ENCODE data around the gene SLC28A1.
"Not testable (repeated sequence)": the region's sequence is repeated elsewhere in the genome, so short reads cannot be mapped to it uniquely, and the experiment has no call there.

Gene SLC28A1

DNA sequence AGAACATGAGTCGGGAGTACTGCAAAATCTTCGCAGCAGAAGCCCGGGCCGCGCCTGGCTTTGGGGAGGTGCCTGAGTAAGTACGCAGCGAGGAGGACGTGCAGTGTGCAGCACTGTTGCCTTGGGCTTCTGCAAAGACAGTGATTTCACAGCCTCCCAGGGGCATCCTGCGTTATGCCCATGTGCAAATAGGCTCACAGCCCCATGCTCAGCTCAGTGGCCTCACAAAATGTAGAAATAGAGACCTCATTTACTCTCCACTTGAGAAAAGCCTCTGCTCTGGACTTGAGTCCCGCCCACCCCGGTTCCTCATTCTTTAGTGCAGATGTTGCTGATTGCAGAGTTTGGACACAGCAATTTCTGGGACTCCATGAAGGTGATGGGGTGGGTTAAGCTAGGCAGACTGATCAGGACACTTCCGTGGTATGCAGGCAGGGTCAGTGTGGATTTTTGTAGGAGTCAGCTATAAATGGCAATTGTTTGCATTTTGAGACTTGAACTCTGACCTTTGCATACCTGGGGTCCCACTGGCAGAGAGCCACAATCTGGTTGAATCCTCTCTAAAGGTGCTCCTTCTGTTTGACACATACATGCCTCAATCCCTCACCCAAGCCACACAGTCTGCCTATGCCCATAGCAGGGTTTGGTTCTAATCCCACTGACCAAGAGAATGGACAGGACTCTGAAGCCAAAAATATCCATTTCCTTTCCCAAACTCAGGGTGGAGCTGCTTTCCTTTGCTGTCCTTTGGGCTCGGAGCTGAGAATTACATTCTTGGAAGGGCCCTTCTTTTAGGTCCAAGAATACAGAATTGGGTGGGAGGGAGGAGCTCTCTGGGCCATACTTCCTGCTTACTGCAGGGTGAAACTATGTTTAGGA, 20.7 kb upstream of the SLC28A1 start:
- DNase-seq: no peak

GRCh38 chr15:84864444-84864795, 20.0 kb upstream of the SLC28A1 start:
- no peak for DNase-seq

DNA sequence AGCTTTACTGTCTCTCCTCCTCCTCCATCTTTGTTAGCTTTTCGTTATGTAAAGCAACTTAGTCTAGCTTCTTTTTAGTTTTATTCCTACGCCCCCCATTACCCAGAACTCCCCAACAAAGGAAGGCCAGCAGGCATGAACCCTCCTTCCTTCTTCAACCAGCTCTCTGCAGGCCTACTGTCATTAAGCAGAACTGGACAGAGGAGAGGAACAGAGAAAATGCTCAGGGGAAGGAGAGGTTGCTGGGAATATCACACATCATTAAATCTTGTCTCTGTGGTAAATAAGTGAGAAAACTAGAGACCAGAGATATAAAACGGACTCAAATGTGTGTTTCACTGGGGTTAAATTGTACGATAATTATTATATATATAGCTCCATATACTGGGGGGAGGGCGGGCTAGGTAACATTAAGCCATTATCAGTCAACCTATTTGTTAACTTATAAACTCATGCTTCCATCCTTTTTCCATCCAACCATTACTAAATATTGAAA, 19.3 kb upstream of the SLC28A1 start:
- no peak for DNase-seq

GRCh38 chr15:84868037-84868880, 16.2 kb upstream of the SLC28A1 start:
- no peak for DNase-seq

DNA sequence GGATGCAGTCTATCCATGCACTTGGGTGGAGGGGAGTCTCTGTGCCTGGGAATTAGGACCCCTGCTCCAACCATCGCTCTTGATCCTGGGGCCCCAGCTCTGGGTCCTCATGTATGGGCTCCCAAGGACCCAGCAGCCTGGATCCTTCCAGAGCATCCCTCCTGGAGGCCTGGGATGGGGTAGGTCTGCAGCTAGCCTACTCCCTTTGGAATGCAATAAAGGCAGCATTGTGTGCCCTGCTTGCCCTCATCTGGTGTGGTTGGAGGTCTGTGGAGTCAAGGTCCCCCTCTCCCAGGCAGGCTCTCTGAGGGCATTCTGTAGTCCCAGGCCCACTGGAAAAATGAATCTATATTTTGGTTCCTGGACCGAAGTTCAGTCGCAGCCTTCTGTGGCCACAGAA, 15.0 kb upstream of the SLC28A1 start:
- DNase-seq: no peak

- no peak for DNase-seq
These were observed 13.0 kb upstream of the SLC28A1 start for GRCh38 chr15:84871428-84871985.

DNA sequence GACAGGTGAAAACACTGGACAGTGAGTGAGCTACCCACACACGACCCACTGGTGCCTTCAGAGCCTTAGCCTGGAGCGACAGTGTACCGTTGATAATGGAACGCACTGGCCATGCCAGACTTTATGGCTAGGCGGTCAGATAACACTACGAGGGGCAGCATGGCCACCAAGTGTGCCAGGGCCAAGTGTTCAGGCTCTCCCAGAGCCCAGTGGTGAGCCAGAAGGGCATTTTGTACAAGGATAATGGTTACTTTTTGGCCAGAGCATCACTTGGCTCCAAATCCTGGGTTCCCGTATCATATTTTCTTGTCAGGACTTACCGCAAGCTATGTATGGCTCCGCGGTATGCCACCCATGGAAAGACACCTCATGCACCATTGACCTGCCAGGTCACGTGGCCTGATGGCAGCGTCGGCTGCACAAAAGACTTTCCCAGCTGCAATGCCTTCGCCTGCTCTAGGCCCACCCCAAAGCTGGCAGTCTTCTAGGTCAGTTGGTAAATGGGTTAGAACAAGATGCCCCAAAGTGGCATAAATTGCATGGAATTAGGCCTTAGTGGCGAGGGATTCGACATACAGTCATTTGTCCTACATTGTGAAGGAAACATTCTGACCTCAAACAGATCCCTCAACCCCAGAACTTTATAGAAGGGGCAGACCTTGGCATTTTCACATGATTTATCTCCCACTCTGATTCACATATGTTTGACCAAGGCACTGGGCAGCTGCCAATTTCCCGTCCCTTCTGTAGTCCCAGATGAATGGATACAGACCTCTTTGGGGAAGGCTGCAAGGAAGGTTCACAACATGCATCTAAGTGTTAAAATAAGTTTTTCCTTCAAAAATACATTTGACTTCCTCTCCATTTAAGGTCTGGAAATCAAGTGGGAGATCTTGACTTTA, 12.2 kb upstream of the SLC28A1 start:
- no peak for DNase-seq

- no peak for DNase-seq
These were observed 10.5 kb upstream of the SLC28A1 start for GRCh38 chr15:84873997-84874396.

- DNase-seq: no peak
These were observed 9.3 kb upstream of the SLC28A1 start for GRCh38 chr15:84874981-84875699.

GRCh38 chr15:84876269-84876668, 8.2 kb upstream of the SLC28A1 start:
- no peak for DNase-seq

DNA sequence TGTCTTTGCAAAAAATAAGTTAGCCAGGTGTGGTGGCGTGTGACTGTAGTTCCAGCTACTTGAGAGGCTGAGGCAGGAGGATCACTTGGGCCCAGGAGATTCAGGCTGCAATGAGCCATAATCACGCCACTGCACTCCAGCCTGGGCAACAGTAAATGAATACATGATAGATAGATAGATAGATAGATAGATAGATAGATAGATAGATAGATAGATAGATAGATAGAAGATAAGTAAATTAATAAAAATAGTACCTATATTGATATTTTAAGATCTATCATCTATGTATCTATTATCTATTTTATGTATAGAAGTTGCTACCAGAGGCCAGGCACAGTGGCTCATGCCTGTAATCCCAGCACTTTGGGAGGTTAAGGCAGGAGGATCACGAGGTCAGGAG, 6.8 kb upstream of the SLC28A1 start:
- not testable (repeated sequence) for DNase-seq

DNA sequence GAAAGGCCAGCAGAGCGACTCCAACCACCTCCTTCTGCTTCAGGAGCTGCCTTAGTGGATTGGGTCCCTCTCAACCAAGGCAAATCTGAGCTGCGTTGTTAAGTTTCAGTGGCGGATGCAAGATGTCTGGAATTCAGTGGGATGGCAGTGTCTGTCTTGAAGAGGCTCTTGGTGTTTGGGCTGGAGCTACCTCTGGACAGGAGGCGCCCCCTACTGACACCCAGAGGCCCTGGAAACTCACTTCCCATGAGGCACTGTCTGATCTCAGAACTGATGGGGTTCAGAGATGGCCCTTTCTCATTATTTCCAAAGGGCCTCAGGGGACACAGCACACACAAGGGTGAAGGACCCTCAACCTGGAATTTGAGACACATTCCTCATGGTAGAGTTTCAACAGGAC, 6.0 kb upstream of the SLC28A1 start:
- DNase-seq: peak; percentile 28

DNA sequence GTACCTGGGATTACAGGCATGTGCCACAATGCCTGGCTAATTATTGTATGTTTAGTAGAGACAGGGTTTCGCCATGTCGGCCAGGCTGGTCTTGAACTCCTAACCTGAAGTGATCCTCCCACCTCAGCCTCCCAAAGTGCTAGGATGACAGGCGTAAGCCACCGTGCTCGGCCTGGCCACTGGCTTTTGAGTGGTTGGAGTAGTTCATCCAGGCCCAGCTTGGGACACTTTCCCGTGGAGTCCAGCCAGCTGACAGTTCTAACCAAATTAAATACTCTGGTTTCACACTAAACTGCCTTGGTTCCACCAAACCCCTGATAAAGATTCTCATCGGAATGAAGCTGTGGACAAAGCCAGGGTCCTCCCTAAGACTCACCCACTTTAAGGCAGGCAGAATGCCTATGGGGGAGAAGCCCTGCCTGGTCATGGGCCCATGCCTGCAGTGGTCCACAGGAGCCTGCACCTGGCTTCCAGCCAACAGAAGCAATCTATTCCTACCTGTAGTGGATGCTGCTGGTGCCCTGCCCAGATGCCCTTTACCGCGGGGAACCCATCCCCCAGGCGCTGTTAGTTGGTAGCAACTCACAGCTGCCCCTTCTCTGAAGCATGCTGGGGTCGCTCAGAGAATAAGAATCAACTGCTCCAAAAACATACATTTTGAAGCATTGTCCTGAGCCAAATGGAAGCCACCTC, 5.2 kb upstream of the SLC28A1 start:
- no peak for DNase-seq

DNA sequence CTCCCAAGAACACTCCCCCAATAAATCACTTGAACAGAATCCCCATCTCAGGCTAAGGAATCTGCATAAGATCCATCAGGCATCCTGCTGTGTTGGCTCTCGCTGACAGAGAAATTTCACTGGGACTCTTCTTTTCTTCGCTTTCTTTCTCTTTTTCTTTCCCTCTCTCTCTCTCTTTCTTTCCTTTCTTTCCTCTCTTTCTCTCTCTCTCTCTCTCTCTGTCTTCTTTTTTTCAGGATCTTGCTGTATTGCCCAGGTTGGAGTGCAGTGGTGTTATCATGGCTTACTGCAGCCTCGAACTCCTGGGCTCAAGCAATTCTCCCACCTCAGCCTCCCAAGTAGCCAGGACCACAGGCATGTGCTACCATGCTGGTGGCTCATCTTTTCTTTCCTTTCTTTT, 4.5 kb upstream of the SLC28A1 start:
- no peak for DNase-seq

GRCh38 chr15:84880822-84881519, 3.5 kb upstream of the SLC28A1 start:
- no peak for DNase-seq

- no peak for DNase-seq
These were observed 3.0 kb upstream of the SLC28A1 start for GRCh38 chr15:84881520-84881830.

GRCh38 chr15:84883466-84883865, 996 bp upstream of the SLC28A1 start:
- no peak for DNase-seq

DNA sequence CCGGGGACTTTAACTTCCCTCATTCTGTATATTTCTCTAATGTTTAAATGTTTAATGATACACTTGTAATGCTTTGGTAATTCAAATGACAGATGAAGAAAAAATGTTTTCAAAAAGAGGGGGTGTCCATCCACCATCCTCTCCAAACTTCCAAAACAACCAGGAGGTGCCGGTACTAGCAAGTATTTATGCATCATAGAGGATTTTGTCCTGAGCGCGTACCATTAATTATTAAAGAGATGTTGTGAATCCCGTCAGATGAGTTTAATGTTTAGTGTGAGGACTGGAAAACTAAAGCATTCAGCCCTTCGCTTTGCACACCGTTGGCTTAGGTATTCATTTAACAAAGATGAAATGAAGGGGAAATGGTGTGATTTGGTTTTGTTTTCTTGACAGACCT, 1.3 kb downstream of the SLC28A1 start:
- no peak for DNase-seq

DNA sequence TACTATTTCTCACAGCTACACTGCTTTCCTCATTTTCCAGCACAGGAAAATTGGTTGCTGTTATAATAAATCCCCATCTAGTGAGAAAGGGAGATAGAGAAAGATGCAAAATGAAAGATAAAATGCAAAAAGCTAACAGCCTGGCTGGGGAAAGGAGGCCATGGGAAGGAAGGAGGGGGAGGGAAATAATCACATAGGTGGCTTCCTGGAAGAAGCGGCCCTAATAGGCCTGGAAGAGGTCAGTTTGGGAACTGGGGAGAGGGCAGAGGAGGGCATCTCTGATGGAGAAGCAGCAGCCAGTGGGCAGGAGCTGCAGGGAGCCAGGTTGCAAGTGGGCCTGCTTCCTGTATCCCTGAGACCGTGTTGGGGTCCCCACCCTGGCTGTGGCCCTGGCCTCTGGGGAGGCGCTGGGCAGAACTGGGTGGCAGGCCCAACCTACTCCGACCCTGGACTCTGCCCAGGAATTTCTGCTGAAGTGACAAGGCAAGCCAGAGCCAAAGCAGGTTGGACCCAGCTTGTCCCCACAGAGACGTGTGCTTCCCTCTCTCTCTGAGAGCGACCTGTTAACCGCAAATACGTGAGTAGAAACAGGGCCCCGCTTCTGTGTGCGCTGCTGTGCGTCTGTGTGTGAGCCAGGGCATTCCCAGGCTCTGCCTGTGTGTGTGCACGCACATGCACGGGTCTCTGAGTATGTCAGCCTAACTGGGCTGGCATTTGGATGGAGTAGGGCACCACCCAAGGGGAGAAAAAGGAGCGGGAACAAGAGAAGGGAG, 1.9 kb downstream of the SLC28A1 start:
- no peak for DNase-seq

- no peak for DNase-seq
These were observed 2.5 kb downstream of the SLC28A1 start for GRCh38 chr15:84886984-84887299.

All from central memory CD4-positive, alpha-beta T cell (primary cell).